HG03280 (cell line): ENCODE measurements around the gene GULP1.
"Not testable (repeated sequence)": the region's sequence is repeated elsewhere in the genome, so short reads cannot be mapped to it uniquely, and the experiment has no call there.

Experiments used
- ATAC-seq: cut with Tn5 transposase; IDR thresholded peaks from one replicate; pipeline ENCODE4 v1.9.1; 2021; ENCODE audit warnings: mild to moderate bottlenecking, moderate library complexity; ENCODE audit not compliant: unreplicated experiment

The GULP1 gene

GRCh38 chr2:188292348-188293239 is 920 bp downstream of the GULP1 start:
- no peak for ATAC-seq

GRCh38 chr2:188293601-188294351 is 2.1 kb downstream of the GULP1 start:
- no peak for ATAC-seq

DNA sequence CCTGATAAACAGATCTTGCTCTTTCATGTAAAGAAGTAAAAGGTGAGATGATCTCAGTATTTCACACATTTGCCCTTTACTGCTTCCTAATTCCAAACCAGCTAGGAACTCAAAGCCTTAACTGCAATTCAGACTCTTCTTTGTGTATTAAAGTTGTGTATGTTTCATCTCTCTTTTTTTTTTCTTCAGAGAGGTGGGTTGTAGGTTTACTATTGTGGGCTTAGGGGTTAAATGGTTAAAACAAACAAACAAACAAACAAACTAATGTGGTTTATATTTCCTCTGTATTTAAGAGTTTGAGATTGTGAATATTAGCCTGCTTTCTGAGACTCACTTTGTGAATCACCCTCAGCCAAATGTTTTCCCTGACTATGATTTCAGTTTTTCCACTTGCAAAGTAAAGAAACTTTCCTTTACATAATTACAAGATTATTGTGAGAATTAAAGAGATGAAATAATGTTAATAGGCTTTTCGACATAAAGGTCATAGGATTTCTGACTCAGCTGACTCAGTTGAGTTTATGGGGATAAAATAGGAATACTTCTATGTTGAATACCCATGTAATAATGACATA is 2.8 kb downstream of the GULP1 start:
- no peak for ATAC-seq

DNA sequence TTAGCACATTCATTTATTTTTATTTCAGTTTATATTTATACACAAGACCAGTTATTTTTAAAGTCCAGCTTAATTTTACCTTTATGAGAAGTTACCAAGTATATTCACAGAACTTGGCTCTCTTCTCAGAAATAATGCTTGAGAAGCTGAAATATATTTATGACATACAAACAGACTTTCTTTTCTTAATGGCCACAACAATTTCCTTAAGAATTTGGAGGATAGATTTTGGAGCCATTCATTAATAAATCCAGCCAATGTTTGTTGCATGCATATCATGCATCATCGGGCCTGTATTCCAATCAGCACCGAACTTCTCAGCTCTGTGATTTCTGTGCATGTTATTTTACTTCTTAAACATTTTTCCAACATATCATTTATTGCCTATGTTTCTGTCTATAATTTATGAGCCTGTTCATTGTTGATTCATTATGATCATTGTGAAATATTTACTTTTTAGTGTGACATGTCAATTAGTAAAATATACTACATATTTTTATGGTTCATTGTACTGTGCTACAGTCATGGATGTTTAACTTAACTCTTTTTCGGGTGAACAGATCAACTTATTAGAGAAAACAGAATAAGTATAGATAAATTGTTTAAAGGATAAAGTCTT is 3.5 kb downstream of the GULP1 start:
- no peak for ATAC-seq

DNA sequence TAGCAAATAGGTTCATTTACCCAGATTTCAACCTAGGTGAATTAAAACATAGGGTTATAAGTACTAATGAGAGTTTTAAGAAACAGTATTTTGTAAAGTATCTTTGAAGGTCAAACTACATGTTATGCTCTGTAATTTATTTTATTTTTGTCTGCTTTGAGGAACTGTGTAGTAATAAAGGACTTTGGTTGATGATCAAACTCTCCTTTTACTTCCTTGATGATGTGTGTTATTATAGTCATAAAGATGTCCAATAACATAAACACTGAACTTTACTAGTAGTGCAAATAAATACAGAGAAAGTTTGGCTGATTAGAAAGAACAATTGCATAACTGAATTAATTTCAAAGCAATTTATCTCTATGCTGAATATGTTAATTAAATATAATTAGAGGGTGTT is 6.3 kb downstream of the GULP1 start:
- no peak for ATAC-seq

DNA sequence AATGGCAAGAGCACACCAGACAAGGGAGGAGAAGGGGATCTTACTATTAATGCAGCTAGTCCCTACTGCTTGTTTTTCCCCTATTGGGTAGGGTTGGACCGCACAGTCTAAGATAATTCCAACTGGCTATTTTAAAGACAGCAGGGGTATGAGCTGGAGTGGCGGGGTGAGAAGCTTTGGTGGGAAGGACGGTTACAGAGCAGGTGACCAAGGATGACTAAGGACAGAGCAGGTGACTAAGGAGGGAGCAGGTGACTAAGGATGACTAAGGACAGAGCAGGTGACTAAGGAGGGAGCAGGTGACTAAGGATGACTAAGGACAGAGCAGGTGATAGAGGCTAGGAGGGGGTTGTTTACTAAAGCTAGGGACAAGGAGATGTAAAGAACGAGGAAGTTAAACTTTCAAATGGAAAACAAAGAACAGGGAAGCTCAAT is 7.3 kb downstream of the GULP1 start:
- not testable (repeated sequence) for ATAC-seq

GRCh38 chr2:188303363-188304031 is 11.8 kb downstream of the GULP1 start:
- ATAC-seq, result no peak

DNA sequence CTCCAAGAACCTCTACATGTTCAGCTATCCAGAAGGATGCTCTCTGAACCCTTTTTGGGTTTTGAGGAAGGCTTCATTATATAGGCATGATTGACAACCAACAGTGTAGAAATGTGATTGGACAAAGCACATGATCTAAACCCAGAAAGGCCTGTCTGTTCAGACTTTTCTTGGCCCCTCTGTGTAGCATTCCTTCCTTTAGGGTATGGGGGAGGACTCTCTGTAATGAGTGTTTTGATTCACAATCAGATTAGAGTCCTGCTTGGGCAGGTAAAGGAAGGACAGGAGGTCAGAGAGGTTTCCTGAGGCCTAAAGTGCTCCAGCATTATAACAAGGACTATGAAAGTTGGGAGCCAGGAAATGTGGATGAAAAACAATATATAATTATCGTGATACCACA is 13.6 kb downstream of the GULP1 start:
- no peak for ATAC-seq

GRCh38 chr2:188306271-188306670 is 14.6 kb downstream of the GULP1 start:
- no peak for ATAC-seq

DNA sequence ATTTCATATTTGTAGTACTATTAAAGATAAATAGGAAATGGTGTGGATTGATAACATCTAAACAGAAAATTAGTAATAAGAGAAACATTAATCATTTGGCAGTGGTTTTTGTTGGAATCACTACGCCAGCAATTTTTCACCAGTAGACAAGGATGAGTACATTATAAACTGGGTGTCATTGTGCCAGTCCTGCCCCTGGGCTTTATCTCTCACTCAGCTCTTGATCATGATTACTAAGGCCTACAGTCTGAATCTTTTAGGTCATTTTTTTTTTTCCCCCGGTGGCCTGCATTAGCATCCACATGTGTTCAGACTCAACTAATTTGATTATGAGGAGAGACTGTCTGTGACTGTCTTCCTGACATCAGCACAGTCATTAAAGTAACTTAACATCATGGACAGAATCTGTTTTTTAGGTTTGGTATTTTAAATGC is 16.2 kb downstream of the GULP1 start:
- ATAC-seq, result no peak

DNA sequence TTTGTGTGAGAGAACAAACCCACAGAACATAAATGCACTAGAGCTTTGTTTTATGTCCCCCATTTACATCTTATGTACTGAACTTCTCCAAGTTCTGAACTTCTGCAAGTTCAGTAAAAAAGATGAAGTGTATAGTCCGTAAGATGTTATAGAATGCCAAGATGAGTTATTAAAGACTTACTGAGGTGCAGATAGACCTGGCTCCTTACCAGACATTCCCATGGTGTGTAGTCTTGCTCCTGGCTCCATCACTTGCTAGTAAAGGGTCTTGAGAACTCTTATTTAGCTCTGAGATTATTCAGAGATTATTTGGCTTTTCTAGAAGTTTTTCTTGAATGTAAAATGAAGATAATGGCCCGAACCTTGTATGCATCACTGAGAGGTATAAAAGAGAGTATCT is 16.8 kb downstream of the GULP1 start:
- ATAC-seq, result no peak

GRCh38 chr2:188309364-188309763 is 17.7 kb downstream of the GULP1 start:
- ATAC-seq, result no peak

DNA sequence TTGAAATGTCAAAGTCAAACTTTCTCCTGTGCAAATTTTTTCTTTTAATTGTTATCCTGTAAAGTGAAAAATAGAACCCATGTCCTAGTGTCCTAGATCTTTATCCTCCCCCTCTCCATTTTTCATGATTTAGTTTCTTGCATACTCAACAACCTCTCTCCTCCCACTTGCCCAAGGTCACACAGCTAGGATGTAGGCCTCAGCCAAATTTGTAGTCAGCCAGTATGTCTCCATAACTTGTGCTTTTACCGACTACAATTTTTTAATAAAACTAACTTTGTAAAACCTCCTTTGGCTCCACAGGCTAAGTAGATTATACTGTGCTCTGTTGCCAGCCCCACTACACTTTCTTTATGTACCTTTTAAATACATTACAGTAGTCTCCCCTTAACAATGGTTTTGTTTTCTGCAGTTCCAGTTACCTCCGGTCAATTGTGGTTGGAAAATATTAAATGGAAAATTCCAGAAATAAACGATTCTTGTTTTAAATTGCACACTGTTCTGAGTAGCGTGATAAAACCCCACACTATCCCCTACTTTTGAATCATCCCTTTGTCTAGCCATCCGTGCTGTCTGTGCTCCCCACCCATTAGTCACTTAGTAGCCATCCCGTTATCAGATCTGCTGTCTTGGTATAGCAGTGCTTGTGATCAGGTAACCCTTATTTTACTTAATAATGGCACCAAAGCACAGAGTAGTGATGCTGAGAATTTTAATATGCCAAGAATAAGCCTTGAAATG is 22.8 kb downstream of the GULP1 start:
- no peak for ATAC-seq

DNA sequence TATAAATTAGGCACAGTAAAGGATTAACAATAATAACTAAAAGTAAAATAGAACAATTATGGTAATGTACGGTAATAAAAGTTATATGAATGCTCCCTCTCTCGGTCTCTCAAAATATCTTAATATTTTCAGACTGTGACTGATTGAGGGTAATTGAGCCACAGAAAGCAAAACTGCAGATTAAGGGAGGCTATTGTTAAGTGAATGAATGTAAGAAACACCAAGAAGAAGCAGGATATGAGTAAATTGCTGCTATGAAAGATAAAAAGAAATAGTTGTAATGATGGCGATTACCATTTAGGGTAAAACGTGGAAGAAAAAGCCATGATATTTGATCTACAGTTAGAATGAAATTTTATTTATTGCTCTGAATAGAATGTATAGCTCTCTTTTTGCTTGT is 24.1 kb downstream of the GULP1 start:
- no peak for ATAC-seq

- no peak for ATAC-seq
These were observed 24.7 kb downstream of the GULP1 start for GRCh38 chr2:188316342-188316741.

GRCh38 chr2:188316791-188317423 is 25.2 kb downstream of the GULP1 start:
- no peak for ATAC-seq

GRCh38 chr2:188318161-188318749 is 26.6 kb downstream of the GULP1 start:
- ATAC-seq, result no peak

DNA sequence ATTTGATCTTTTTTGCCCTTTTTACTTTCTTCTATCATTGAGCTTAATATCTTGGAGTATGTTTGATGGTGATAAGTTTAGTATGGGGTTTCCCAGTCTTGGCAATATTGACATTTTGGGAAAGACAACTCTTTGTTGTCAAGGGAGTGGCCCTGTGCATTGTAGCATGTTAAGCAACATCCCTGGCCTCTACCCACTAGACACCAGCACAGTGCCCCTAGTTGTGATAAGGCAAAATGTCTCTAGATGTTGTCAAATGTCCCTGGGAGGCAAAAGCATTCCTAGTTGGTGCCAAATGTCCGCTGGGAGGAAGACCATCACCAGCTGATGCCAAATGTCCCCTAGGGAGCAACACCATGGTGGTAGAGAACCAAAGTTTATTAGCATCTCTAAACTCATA is 28.2 kb downstream of the GULP1 start:
- no peak for ATAC-seq

DNA sequence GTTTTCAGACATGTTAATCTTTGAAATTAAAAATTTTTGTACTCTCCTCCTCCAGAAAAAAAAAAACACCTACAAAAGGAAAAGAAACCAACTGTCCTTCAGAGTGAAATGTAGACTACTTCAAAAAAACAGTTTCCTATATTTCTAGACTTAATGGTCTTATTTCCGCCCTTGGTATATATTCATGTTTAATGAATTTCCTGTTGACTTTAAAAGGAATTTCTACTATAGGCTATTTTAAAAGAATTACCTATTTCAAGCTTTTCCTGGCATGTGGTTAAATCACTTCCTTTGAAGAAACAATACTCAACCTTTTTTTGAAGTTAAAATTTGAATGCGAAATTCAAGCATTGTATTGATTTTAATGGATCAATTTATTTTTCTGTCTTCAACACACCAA is 29.2 kb downstream of the GULP1 start:
- ATAC-seq, result no peak
